ENCODE measurements around the gene ATP5F1B.

DNA sequence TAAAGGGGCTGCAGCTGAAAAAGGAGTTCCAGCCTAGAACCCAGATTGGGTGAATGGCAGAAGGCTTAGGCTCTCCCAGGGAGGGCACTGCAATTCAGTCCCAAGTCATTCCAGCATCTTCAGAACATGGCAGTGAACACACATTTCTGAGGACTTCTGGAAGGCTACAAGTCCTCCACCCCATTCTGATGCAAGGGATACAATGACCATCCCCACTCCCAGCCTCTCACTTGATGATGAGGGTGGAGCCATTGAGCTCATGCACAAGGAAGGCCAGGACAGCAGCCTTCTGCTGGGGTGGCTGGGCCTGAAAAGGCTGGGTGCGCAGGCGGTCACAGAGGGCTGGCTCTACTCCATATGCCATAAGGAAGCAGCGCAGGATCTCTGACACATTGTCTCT, 41.4 kb downstream of the ATP5F1B start:
- TF ChIP-seq, protein P1, sequence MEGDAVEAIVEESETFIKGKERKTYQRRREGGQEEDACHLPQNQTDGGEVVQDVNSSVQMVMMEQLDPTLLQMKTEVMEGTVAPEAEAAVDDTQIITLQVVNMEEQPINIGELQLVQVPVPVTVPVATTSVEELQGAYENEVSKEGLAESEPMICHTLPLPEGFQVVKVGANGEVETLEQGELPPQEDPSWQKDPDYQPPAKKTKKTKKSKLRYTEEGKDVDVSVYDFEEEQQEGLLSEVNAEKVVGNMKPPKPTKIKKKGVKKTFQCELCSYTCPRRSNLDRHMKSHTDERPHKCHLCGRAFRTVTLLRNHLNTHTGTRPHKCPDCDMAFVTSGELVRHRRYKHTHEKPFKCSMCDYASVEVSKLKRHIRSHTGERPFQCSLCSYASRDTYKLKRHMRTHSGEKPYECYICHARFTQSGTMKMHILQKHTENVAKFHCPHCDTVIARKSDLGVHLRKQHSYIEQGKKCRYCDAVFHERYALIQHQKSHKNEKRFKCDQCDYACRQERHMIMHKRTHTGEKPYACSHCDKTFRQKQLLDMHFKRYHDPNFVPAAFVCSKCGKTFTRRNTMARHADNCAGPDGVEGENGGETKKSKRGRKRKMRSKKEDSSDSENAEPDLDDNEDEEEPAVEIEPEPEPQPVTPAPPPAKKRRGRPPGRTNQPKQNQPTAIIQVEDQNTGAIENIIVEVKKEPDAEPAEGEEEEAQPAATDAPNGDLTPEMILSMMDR (IDR thresholded peaks at IDR 0.05; ENCODE audit: insufficient read depth, low read length, poor library complexity, severe bottlenecking): no peak
- no peak for TF ChIP-seq EZH2phosphoT487 (conservative IDR thresholded peaks at IDR 0.05; ENCODE audit: low read length)
